ENCODE measurements around the gene CAMTA1.

The CAMTA1 gene

DNA sequence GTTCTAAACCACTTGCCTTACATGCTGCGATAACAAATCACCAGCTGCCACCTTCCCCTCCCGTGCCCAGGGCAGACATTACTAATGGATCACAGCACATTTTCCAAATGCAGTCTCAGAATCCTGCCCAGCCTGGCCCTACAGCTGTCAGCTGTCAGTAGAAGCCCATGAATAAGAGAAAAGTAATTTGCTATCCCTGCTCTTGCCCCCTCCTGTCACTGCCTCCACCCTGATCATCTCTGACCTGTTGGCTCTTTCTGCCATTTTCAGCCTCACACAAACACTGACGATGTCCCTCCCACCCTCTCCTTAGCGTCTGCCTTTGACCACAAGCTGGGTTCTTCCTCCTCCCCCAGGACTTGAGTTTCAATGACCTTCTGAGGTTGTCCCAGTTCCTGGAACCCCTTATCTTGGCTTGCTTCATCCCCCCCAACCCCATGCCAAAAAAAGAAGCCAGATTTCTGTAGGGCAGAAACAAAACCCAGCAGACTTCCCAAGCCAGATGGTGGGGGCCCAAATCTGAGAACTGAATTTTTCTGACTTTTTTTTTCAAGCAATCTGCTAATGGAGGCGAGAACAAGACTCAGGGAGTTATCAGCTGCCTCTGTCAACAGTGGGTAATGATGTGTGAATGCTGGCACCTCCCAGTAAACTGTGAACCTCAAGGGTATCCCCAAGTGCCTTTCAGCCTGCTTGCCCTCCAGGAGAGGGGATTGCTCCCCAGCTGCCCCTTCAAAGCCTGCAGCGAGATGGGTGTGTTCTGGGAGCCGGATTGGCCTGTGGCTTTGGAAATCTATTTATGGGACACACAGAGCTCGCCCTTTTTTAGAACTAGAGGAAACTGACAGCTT lies 769.4 kb downstream of the CAMTA1 start:
- in situ Hi-C loops (cut with HindIII; ENCODE audit: low pct_ligation_motif_present, low pct_unique_long_range_greater_than_20kb, low sequenced_read_pairs): no loop called here
- DNase-seq: no peak

- in situ Hi-C loops (cut with HindIII; ENCODE audit: low pct_ligation_motif_present, low pct_unique_long_range_greater_than_20kb, low sequenced_read_pairs): no loop called here
- no peak for DNase-seq
Measured at GRCh38 chr1:7555391-7556185, 770.3 kb downstream of the CAMTA1 start.

- no peak for DNase-seq
- in situ Hi-C loops (cut with HindIII; ENCODE audit: low pct_ligation_motif_present, low pct_unique_long_range_greater_than_20kb, low sequenced_read_pairs): no loop called here
Measured at GRCh38 chr1:7557301-7557891, 772.1 kb downstream of the CAMTA1 start.

DNA sequence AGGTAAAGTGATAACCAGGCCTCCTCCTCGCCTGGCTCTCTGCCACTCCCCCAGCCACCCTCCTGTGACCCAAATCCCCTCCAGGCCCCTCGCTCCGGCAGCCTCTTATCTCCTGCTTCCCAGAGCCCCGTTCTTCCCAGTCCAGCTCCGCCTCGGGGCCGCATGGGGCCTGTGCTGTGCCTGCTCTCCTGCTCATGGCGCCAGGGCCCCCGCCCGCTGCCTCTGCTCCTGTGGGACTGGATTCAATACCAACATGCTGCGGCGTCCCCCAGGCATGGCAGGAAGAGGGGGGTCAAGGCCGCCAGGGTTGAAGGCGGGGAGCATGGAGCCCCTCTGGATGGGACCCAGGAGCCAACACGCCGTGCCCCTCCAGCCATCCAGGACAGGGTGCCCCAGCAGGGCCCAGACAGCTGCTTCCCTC lies 772.8 kb downstream of the CAMTA1 start:
- DNase-seq: no peak
- in situ Hi-C loops (cut with HindIII; ENCODE audit: low pct_ligation_motif_present, low pct_unique_long_range_greater_than_20kb, low sequenced_read_pairs): no loop called here

DNA sequence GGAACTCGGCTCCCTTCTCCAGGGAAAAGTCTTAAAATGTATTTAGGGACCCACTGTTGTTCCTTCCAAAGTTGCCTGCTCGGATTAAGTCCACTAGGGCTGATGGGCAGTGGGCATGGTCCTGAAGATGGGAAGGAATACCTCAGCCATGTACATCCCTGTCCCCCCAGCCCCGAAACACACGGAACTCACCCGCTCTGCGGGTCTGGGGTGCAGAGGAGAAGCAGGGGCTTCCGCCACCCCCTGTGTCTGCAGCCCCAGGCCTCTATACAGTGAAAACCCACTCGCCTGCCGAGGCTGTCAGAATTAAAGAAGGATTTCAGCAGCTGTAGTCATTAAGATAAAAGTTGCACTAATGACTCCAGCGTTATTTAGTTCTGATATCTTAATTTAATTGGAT lies 773.2 kb downstream of the CAMTA1 start:
- in situ Hi-C loops (cut with HindIII; ENCODE audit: low pct_ligation_motif_present, low pct_unique_long_range_greater_than_20kb, low sequenced_read_pairs): no loop called here
- no peak for DNase-seq

DNA sequence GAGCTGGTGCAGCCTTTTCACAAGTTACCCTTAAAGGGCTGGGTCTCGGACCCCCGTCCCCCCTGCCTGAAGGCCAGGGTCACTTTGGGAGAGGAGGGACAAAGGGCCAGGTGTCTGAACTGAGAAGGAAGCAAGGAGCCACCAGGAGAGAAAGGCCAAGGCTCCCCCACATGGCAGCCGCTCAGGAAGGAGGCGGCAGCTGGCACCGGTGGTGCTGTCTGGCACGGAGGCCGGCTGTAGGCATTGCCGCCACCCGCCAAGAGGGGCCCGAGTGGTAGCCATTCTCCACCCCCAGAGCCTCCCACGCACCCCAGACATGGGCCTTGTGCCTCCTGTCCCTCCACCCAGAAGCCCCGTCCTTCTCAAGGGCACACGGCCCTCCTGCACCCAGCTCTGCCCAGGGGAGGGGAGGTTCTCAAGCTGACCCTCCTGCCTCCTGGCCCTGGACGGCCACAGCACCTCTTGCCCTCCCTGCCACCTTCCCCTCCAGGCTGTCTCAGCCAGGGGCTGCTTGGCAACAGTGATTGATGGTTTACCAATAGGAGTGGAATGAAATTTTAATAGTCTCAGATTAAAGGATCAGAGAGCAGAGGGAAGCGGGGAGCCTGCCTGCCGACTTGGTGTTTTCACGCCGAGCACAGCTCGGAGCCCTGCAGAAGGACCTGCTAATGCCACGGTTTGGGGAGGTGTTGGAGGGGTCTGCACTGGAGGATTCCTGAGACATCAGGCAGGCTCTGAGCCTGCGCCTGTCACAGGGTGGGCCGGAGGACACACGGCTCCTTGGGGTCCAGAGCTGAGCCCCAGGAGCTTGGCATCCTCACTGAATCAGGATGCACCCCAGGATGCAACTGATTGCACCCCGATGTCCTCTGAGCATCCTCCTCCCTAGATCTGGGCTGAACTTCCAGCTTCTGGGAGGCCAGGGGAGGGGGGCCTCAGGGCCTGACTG lies 773.9 kb downstream of the CAMTA1 start:
- in situ Hi-C loops (cut with HindIII; ENCODE audit: low pct_ligation_motif_present, low pct_unique_long_range_greater_than_20kb, low sequenced_read_pairs): no loop called here
- no peak for DNase-seq

DNA sequence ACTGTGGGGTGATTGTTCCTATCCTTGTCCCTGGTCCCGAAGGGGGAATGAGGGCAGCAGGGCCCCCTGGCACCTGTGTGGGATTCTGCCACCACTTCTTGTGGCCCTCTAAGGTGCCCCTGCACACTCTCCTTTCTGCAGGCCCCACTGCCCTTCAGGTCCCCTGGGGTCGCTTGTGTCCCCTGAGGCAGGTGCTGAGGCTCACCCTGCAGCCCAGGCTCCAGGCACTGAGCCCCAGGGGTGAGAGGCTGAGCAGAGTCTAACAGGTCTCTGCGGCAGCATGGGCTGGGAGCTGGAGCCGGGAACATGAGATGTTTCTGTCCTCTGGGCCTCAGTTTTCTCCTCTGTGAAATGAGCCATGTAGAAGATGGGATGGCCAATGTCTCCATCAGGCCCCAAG lies 774.9 kb downstream of the CAMTA1 start:
- DNase-seq: no peak
- in situ Hi-C loops (cut with HindIII; ENCODE audit: low pct_ligation_motif_present, low pct_unique_long_range_greater_than_20kb, low sequenced_read_pairs): no loop called here

DNA sequence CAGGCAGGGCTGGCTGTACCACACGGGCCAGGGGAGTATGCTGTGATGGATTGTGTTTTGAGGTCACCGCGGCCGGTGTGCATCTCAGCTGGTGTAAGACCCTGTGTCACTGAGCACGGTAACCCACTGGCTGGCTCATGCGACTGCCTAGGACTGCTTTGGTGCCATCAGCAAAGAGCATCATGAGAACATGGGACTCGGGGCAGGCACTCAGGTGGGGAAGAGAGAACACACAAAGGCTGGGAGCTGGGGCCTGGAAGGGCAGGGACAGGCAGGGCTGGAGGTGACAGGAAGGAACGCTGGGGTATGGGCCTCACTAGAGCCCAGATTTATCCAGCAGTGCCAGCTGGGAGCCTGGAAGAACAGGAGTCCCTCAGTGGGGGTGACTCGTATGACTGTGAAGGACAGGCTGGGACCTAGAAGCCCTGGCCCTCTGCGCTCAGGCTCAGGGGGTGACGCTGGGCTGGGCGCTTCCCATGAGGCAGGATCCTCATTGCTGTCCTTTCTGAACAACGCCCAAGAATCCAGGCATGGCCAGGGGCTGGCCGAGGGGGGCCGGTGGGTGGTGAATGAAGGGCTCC lies 775.4 kb downstream of the CAMTA1 start:
- in situ Hi-C loops (cut with HindIII; ENCODE audit: low pct_ligation_motif_present, low pct_unique_long_range_greater_than_20kb, low sequenced_read_pairs): no loop called here
- DNase-seq: no peak

- DNase-seq: no peak
- in situ Hi-C loops (cut with HindIII; ENCODE audit: low pct_ligation_motif_present, low pct_unique_long_range_greater_than_20kb, low sequenced_read_pairs): no loop called here
Measured at GRCh38 chr1:7561331-7561921, 776.2 kb downstream of the CAMTA1 start.

GRCh38 chr1:7561936-7562728 lies 776.9 kb downstream of the CAMTA1 start:
- no peak for DNase-seq
- in situ Hi-C loops (cut with HindIII; ENCODE audit: low pct_ligation_motif_present, low pct_unique_long_range_greater_than_20kb, low sequenced_read_pairs): no loop called here

DNA sequence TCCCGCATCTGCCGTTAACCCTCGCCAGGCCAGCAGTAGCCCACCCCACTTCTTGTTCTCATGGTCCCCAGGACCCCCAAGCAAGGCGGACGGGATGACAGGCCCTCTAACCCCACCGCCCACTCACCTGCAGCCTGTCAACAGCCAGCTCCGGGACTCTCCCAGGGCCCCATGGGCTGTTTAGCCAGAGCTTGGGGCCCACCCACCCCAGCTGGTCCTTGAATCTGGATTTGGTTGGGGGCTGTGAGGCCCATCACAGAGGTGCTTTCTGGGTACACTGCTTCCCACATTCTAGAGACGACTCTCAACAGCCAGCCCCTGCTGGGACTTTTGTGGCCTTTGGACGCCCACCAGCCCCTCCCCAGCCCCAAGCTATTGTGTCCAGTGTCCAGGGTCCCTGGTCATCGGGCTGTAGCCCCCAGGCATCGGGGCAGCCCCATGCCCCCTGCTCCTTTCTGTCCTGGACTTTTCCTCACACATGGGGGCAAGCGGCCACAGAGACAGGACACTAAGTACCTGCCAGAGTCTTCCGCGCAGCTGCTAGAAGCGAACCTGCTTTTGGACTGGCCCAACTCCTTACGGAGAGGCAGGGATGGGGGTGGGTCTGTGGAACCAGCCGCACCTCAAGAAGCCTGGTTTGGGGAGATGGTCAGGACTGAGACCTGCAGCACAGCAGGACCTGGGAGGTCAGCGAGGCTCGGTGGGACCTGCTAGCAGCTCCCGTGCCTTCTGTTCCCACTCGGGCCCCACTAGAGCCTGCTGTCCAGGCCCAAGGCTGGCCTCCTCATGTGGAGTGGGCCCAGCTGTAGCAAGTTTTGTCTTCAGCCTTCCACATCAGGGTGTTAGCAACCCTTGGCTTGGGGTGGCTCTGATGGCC lies 777.7 kb downstream of the CAMTA1 start:
- in situ Hi-C loops (cut with HindIII; ENCODE audit: low pct_ligation_motif_present, low pct_unique_long_range_greater_than_20kb, low sequenced_read_pairs): no loop called here

DNA sequence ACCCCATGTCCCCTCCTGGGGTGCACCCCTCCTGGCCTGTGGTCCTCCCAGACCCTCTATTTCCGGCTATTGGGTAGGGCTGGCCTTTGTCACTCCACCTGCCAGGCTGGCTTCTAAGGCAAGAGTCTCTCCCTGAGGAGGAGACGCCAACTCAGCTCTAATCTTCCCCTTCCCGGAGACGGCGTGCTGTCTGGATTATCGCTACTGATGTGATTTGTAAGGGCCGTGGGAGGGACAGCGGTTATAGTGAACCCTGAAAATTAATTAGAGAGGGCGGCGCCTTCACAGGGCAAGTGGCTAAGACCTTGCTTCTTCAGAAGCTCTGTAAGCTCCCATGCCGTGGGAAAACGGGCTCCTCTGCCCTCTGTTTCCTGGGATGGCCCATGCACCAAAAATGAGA lies 778.9 kb downstream of the CAMTA1 start:
- no peak for DNase-seq
- in situ Hi-C loops (cut with HindIII; ENCODE audit: low pct_ligation_motif_present, low pct_unique_long_range_greater_than_20kb, low sequenced_read_pairs): no loop called here

More for the DNA sequence above, 777.7 kb downstream of the CAMTA1 start:
- no peak for DNase-seq

GRCh38 chr1:7565099-7565750 lies 780.0 kb downstream of the CAMTA1 start:
- no peak for DNase-seq
- in situ Hi-C loops (cut with HindIII; ENCODE audit: low pct_ligation_motif_present, low pct_unique_long_range_greater_than_20kb, low sequenced_read_pairs): no loop called here

- in situ Hi-C loops (cut with HindIII; ENCODE audit: low pct_ligation_motif_present, low pct_unique_long_range_greater_than_20kb, low sequenced_read_pairs): no loop called here
- DNase-seq: no peak
Measured at GRCh38 chr1:7566417-7567375, 781.4 kb downstream of the CAMTA1 start.

DNA sequence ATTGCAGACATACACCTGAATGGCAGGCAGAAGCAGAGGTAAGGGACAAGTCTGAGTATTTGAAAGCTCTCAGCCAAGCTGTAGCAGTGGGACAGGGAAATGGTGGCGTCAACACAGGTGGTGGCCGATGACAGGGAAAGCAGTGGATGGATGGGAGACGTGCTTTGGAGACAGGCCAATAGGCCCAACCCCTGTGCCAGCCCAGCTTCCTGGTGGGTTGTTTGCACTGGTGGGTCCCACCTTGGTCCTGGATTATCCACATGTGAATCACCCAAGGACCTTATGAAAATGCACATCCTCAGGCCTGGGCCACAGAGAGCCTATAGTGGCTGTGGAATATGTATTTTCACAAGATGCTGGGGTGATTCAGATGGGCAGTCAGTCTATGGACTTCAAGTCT lies 782.1 kb downstream of the CAMTA1 start:
- no peak for DNase-seq
- in situ Hi-C loops (cut with HindIII; ENCODE audit: low pct_ligation_motif_present, low pct_unique_long_range_greater_than_20kb, low sequenced_read_pairs): no loop called here
